HG03457 (cell line): ENCODE data around the gene ROR2.
"Not testable (repeated sequence)": the region's sequence is repeated elsewhere in the genome, so short reads cannot be mapped to it uniquely, and the experiment has no call there.

Source experiments
- ATAC-seq: cut with Tn5 transposase; IDR thresholded peaks from one replicate; pipeline ENCODE4 v1.9.1; 2021; ENCODE audit warnings: moderate number of reproducible peaks; ENCODE audit not compliant: unreplicated experiment

Gene ROR2

GRCh38 chr9:91924090-91924489, 25.9 kb downstream of the ROR2 start:
- ATAC-seq = no peak

- no peak for ATAC-seq
Observed at GRCh38 chr9:91923145-91923544, 26.9 kb downstream of the ROR2 start.

- ATAC-seq = no peak
Observed at GRCh38 chr9:91921371-91921770, 28.7 kb downstream of the ROR2 start.

GRCh38 chr9:91920630-91921350, 29.2 kb downstream of the ROR2 start:
- no peak for ATAC-seq

GRCh38 chr9:91919621-91920020, 30.4 kb downstream of the ROR2 start:
- ATAC-seq = no peak

GRCh38 chr9:91917436-91917835, 32.6 kb downstream of the ROR2 start:
- ATAC-seq = no peak

- ATAC-seq = no peak
Observed at GRCh38 chr9:91915524-91916263, 34.3 kb downstream of the ROR2 start.

- no peak for ATAC-seq
Observed at GRCh38 chr9:91914937-91915336, 35.1 kb downstream of the ROR2 start.

GRCh38 chr9:91914404-91914803, 35.6 kb downstream of the ROR2 start:
- ATAC-seq = no peak

- no peak for ATAC-seq
Observed at GRCh38 chr9:91913986-91914385, 36.0 kb downstream of the ROR2 start.

- ATAC-seq = no peak
Observed at GRCh38 chr9:91913096-91913495, 36.9 kb downstream of the ROR2 start.

- ATAC-seq = no peak
Observed at GRCh38 chr9:91911657-91912056, 38.4 kb downstream of the ROR2 start.

GRCh38 chr9:91909256-91909655, 40.8 kb downstream of the ROR2 start:
- ATAC-seq = not testable (repeated sequence)

- ATAC-seq = no peak
Observed at GRCh38 chr9:91908746-91909145, 41.3 kb downstream of the ROR2 start.

- ATAC-seq = no peak
Observed at GRCh38 chr9:91908293-91908623, 41.8 kb downstream of the ROR2 start.

- ATAC-seq = no peak
Observed at GRCh38 chr9:91907484-91908292, 42.3 kb downstream of the ROR2 start.

GRCh38 chr9:91905991-91906469, 44.0 kb downstream of the ROR2 start:
- no peak for ATAC-seq

- ATAC-seq = no peak
Observed at GRCh38 chr9:91905237-91905650, 44.8 kb downstream of the ROR2 start.

GRCh38 chr9:91904588-91905236, 45.3 kb downstream of the ROR2 start:
- ATAC-seq = no peak

- ATAC-seq = no peak
Observed at GRCh38 chr9:91903126-91903911, 46.7 kb downstream of the ROR2 start.
